GM21515 (cell line): ENCODE measurements around the gene ERCC6.

Experiments
- ATAC-seq: cut with Tn5 transposase; IDR thresholded peaks from one replicate; pipeline ENCODE4 v1.9.1; 2021; ENCODE audit not compliant: unreplicated experiment

ERCC6 gene

GRCh38 chr10:49538381-49539319 is at the start of gene ERCC6:
ERCC6 (minus strand) TSS chr10:49539121.
- ATAC-seq: peak; percentile 87

- no peak for ATAC-seq
Measured at GRCh38 chr10:49587981-49588380, 49.1 kb upstream of the ERCC6 start.

GRCh38 chr10:49585387-49585786 is 46.5 kb upstream of the ERCC6 start:
- no peak for ATAC-seq

- ATAC-seq: no peak
Measured at GRCh38 chr10:49579621-49580020, 40.7 kb upstream of the ERCC6 start.

GRCh38 chr10:49578392-49578791 is 39.5 kb upstream of the ERCC6 start:
- no peak for ATAC-seq

- ATAC-seq: no peak
Measured at GRCh38 chr10:49577182-49577925, 38.4 kb upstream of the ERCC6 start.

- ATAC-seq: no peak
Measured at GRCh38 chr10:49575489-49576072, 36.7 kb upstream of the ERCC6 start.

- ATAC-seq: no peak
Measured at GRCh38 chr10:49572594-49573114, 33.7 kb upstream of the ERCC6 start.

GRCh38 chr10:49571388-49571787 is 32.5 kb upstream of the ERCC6 start:
- ATAC-seq: no peak

GRCh38 chr10:49569031-49569631 is 30.2 kb upstream of the ERCC6 start:
- no peak for ATAC-seq

- peak; percentile 67 for ATAC-seq
Measured at GRCh38 chr10:49568235-49568634, 29.3 kb upstream of the ERCC6 start.

- ATAC-seq: no peak
Measured at GRCh38 chr10:49567810-49568209, 28.9 kb upstream of the ERCC6 start.

GRCh38 chr10:49564461-49565009 is 25.6 kb upstream of the ERCC6 start:
- ATAC-seq: no peak

GRCh38 chr10:49562893-49563292 is 24.0 kb upstream of the ERCC6 start:
- no peak for ATAC-seq

- no peak for ATAC-seq
Measured at GRCh38 chr10:49560526-49560925, 21.6 kb upstream of the ERCC6 start.

- no peak for ATAC-seq
Measured at GRCh38 chr10:49559476-49559875, 20.6 kb upstream of the ERCC6 start.

- no peak for ATAC-seq
Measured at GRCh38 chr10:49558190-49558589, 19.3 kb upstream of the ERCC6 start.

- no peak for ATAC-seq
Measured at GRCh38 chr10:49557681-49558080, 18.8 kb upstream of the ERCC6 start.

GRCh38 chr10:49556723-49557122 is 17.8 kb upstream of the ERCC6 start:
- no peak for ATAC-seq

- no peak for ATAC-seq
Measured at GRCh38 chr10:49552277-49552676, 13.4 kb upstream of the ERCC6 start.

- ATAC-seq: no peak
Measured at GRCh38 chr10:49550563-49550962, 11.6 kb upstream of the ERCC6 start.
